Central memory CD8-positive, alpha-beta T cell (primary cell): ENCODE measurements around the gene DNAJB12.
"Not testable (repeated sequence)": the region's sequence is repeated elsewhere in the genome, so short reads cannot be mapped to it uniquely, and the experiment has no call there.

Experiments used
- ATAC-seq: fragments of 150-1000 bp; cut with Tn5 transposase; replicated peaks from 2 replicates; pipeline ENCODE4 v1.10.0; 2022; ENCODE audit warnings: mild to moderate bottlenecking, moderate FRiP score, moderate number of reproducible peaks; ENCODE audit not compliant: poor library complexity, severe bottlenecking; ENCODE audit errors: extremely low read depth
- DNase-seq, 2 donors: peaks; one replicate each; pipeline ENCODE4 v3.0.0; 2021; ENCODE audit warnings: low spot score in 2 of 2
- H3K27ac Mint-ChIP-seq: one replicate; pipeline ENCODE4 v1.8.0; 2022; ENCODE audit warnings: low read depth, mild to moderate bottlenecking, moderate library complexity, mixed read lengths
- H3K27me3 Mint-ChIP-seq: one replicate; pipeline ENCODE4 v1.8.0; 2022; ENCODE audit warnings: mixed read lengths
- H3K36me3 Mint-ChIP-seq: one replicate; pipeline ENCODE4 v1.8.0; 2022; ENCODE audit warnings: mild to moderate bottlenecking, moderate library complexity, mixed read lengths; ENCODE audit not compliant: insufficient read depth
- H3K4me1 Mint-ChIP-seq: one replicate; pipeline ENCODE4 v1.8.0; 2022; ENCODE audit warnings: mixed read lengths
- H3K4me3 Mint-ChIP-seq: one replicate; pipeline ENCODE4 v1.8.0; 2022; ENCODE audit warnings: mild to moderate bottlenecking, moderate library complexity, mixed read lengths
- H3K9me3 Mint-ChIP-seq: one replicate; pipeline ENCODE4 v1.8.0; 2022; ENCODE audit warnings: mixed read lengths

DNAJB12 gene

GRCh38 chr10:72348282-72348681 lies 6.4 kb downstream of the DNAJB12 start:
- Mint-ChIP-seq H3K9me3 (no peaks in the 10 kb centered on the region), H3K27ac (no peak overlapping the region)

GRCh38 chr10:72346117-72346516 lies 8.6 kb downstream of the DNAJB12 start:
- Mint-ChIP-seq H3K4me1 (peaks cover 32% of the 10 kb centered on the region), H3K36me3 (peaks cover 16% of the 10 kb centered on the region)
- not testable (repeated sequence) for H3K27ac Mint-ChIP-seq, H3K27me3 Mint-ChIP-seq, H3K9me3 Mint-ChIP-seq, DNase-seq, ATAC-seq, H3K4me3 Mint-ChIP-seq

More at GRCh38 chr10:72348282-72348681, 6.4 kb downstream of the DNAJB12 start:
- no peaks in the 10 kb centered on the region for H3K27me3 Mint-ChIP-seq
- H3K4me1 Mint-ChIP-seq = peaks cover 48% of the 10 kb centered on the region
- peaks cover 12% of the 10 kb centered on the region for H3K36me3 Mint-ChIP-seq
- no peak for ATAC-seq
- no peak for DNase-seq
- no peak overlapping the region for H3K4me3 Mint-ChIP-seq

GRCh38 chr10:72344932-72345331 lies 9.8 kb downstream of the DNAJB12 start:
- H3K4me3 Mint-ChIP-seq = no peak overlapping the region
- H3K36me3 Mint-ChIP-seq = peaks cover 16% of the 10 kb centered on the region
- no peak overlapping the region for H3K27ac Mint-ChIP-seq
- DNase-seq = no peak
- no peaks in the 10 kb centered on the region for H3K27me3 Mint-ChIP-seq
- no peaks in the 10 kb centered on the region for H3K9me3 Mint-ChIP-seq
- no peak for ATAC-seq
- peaks cover 30% of the 10 kb centered on the region for H3K4me1 Mint-ChIP-seq

- H3K4me1 Mint-ChIP-seq = peaks cover 18% of the 10 kb centered on the region
- no peak for ATAC-seq
Observed at GRCh38 chr10:72342911-72343310, 11.8 kb downstream of the DNAJB12 start.

GRCh38 chr10:72340510-72341261 lies 14.0 kb downstream of the DNAJB12 start:
- peaks cover 37% of the 10 kb centered on the region for H3K4me1 Mint-ChIP-seq
- ATAC-seq (peak; percentile 37), DNase-seq (peak; percentile 67 to 80)
- peak overlapping the region; percentile 55 for H3K27ac Mint-ChIP-seq
- no peaks in the 10 kb centered on the region for H3K27me3 Mint-ChIP-seq
- peaks cover 24% of the 10 kb centered on the region for H3K36me3 Mint-ChIP-seq
- no peak overlapping the region for H3K4me3 Mint-ChIP-seq
- H3K9me3 Mint-ChIP-seq = no peaks in the 10 kb centered on the region

More at GRCh38 chr10:72342911-72343310, 11.8 kb downstream of the DNAJB12 start:
- Mint-ChIP-seq H3K27ac (peak overlapping the region; percentile 77), H3K9me3 (no peaks in the 10 kb centered on the region), H3K4me3 (no peak overlapping the region), H3K27me3 (no peaks in the 10 kb centered on the region), H3K36me3 (peaks cover 19% of the 10 kb centered on the region)
- no peak for DNase-seq

- no peak overlapping the region for H3K4me3 Mint-ChIP-seq
- no peak overlapping the region for H3K27ac Mint-ChIP-seq
- no peaks in the 10 kb centered on the region for H3K27me3 Mint-ChIP-seq
- no peaks in the 10 kb centered on the region for H3K9me3 Mint-ChIP-seq
- DNase-seq = no peak
- H3K36me3 Mint-ChIP-seq = peaks cover 26% of the 10 kb centered on the region
- H3K4me1 Mint-ChIP-seq = peaks cover 58% of the 10 kb centered on the region
- ATAC-seq = no peak
Observed at GRCh38 chr10:72338180-72338579, 16.5 kb downstream of the DNAJB12 start.

- ATAC-seq = no peak
- H3K4me1 Mint-ChIP-seq = peaks cover 60% of the 10 kb centered on the region
- no peak overlapping the region for H3K4me3 Mint-ChIP-seq
Observed at GRCh38 chr10:72337722-72338121, 17.0 kb downstream of the DNAJB12 start.

GRCh38 chr10:72337039-72337629 lies 17.6 kb downstream of the DNAJB12 start:
- peaks cover 24% of the 10 kb centered on the region for H3K36me3 Mint-ChIP-seq
- peaks cover 64% of the 10 kb centered on the region for H3K4me1 Mint-ChIP-seq
- no peaks in the 10 kb centered on the region for H3K9me3 Mint-ChIP-seq
- ATAC-seq = no peak
- no peaks in the 10 kb centered on the region for H3K27me3 Mint-ChIP-seq
- peak overlapping the region; percentile 93 for H3K27ac Mint-ChIP-seq
- DNase-seq = peak in 1 of 2 donors; percentile 55
- peak overlapping the region; percentile 18 for H3K4me3 Mint-ChIP-seq

More at GRCh38 chr10:72337722-72338121, 17.0 kb downstream of the DNAJB12 start:
- Mint-ChIP-seq H3K27me3 (no peaks in the 10 kb centered on the region), H3K9me3 (no peaks in the 10 kb centered on the region), H3K27ac (no peak overlapping the region), H3K36me3 (peaks cover 24% of the 10 kb centered on the region)
- DNase-seq = no peak

- Mint-ChIP-seq H3K9me3 (no peaks in the 10 kb centered on the region), H3K36me3 (peaks cover 27% of the 10 kb centered on the region), H3K27me3 (no peaks in the 10 kb centered on the region), H3K27ac (peak overlapping the region; percentile 93), H3K4me3 (peak overlapping the region; percentile 54), H3K4me1 (peaks cover 70% of the 10 kb centered on the region)
- no peak for DNase-seq
- no peak for ATAC-seq
Observed at GRCh38 chr10:72336259-72337038, 18.3 kb downstream of the DNAJB12 start.

- Mint-ChIP-seq H3K27ac (peak overlapping the region; percentile 93), H3K36me3 (peaks cover 28% of the 10 kb centered on the region), H3K9me3 (no peaks in the 10 kb centered on the region), H3K4me1 (peaks cover 68% of the 10 kb centered on the region), H3K27me3 (no peaks in the 10 kb centered on the region), H3K4me3 (peak overlapping the region; percentile 73)
- ATAC-seq = peak; percentile 20
- DNase-seq = peak; percentile 45 to 55
Observed at GRCh38 chr10:72335394-72336258, 19.1 kb downstream of the DNAJB12 start.

- Mint-ChIP-seq H3K4me1 (peaks cover 69% of the 10 kb centered on the region), H3K4me3 (peak overlapping the region; percentile 73), H3K27ac (peak overlapping the region; percentile 93), H3K27me3 (no peaks in the 10 kb centered on the region), H3K36me3 (peaks cover 25% of the 10 kb centered on the region), H3K9me3 (no peaks in the 10 kb centered on the region)
- ATAC-seq (peak; percentile 63), DNase-seq (peak; percentile 78 to 95)
Observed at GRCh38 chr10:72334825-72335393, 19.8 kb downstream of the DNAJB12 start.
